ENCODE data around the gene GPBAR1. TPM values are rescaled to one million over a fixed set of nuclear protein-coding genes. Genes with fewer than 3 reads are reported as not detected.

GPBAR1 gene
- total and polyA plus RNA-seq, 12 donors, result 0.36 to 3.7 (median 1.5) TPM

DNA sequence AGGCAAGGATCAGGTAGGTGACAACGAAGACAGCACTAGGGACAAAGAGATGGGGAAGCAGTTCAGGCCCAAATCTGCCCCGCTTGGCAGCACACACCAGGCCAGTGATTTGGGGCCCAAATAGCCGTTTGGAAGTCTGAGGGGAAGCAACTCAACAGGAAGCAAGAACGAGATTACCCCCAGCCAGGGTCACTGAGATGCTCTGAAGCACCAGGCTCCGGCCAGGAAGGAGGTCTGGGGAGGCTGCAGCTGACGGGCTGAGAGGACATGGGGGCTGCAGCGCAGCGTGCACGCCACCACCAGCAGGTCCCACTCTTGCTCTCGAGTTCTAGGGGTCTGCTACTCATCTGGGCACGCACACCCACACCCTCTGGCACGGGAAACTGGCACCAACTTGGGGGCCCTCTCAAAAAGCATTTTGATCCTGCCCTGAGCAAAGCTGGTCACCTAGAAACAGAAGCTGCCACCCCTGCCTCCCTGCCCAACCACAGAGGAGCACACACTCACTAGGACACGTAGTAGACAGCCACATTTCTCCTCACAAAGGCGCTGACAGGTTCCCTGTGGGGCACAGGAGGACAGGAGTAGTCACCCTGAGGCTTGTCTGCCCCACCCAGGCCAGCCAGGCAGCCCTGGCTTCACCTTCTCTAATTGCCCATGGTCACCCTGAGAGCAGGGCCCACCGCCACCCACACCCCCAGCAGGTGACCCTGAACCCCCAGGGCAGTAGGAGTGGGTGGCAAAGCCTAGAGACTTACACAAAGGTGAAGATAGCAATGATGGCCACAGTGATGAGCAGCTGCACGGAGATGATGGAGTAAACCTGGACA, 17.9 kb downstream of the GPBAR1 start:
- WGBS, 2 donors, result 79% methylated on average over 16 of the region's 16 CpGs
- intact Hi-C loops (cut with DNase I), result loop anchor here in 2 of 10 donors (10.0 kb wide), 2 partner anchors 186 to 376 kb away; partner anchors contain the start of genes BCS1L (in 1 of the 2) and ZNF142 (in 1 of the 2)
- TF ChIP-seq, protein P1, sequence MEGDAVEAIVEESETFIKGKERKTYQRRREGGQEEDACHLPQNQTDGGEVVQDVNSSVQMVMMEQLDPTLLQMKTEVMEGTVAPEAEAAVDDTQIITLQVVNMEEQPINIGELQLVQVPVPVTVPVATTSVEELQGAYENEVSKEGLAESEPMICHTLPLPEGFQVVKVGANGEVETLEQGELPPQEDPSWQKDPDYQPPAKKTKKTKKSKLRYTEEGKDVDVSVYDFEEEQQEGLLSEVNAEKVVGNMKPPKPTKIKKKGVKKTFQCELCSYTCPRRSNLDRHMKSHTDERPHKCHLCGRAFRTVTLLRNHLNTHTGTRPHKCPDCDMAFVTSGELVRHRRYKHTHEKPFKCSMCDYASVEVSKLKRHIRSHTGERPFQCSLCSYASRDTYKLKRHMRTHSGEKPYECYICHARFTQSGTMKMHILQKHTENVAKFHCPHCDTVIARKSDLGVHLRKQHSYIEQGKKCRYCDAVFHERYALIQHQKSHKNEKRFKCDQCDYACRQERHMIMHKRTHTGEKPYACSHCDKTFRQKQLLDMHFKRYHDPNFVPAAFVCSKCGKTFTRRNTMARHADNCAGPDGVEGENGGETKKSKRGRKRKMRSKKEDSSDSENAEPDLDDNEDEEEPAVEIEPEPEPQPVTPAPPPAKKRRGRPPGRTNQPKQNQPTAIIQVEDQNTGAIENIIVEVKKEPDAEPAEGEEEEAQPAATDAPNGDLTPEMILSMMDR (IDR thresholded peaks at IDR 0.05), result no peak
- Histone ChIP-seq H3K27ac (no peak overlapping the region), H3K4me1 (peaks cover 23 to 41% (median 34%) of the 10 kb centered on the region in 9 donors), H3K9me3 (no peaks in the 10 kb centered on the region), H3K27me3 (no peaks in the 10 kb centered on the region), H3K36me3 (peaks cover 6 to 99% (median 68%) of the 10 kb centered on the region in 9 donors), H3K4me3 (no peak overlapping the region)
- DNase-seq (no peak), ATAC-seq (no peak)

DNA sequence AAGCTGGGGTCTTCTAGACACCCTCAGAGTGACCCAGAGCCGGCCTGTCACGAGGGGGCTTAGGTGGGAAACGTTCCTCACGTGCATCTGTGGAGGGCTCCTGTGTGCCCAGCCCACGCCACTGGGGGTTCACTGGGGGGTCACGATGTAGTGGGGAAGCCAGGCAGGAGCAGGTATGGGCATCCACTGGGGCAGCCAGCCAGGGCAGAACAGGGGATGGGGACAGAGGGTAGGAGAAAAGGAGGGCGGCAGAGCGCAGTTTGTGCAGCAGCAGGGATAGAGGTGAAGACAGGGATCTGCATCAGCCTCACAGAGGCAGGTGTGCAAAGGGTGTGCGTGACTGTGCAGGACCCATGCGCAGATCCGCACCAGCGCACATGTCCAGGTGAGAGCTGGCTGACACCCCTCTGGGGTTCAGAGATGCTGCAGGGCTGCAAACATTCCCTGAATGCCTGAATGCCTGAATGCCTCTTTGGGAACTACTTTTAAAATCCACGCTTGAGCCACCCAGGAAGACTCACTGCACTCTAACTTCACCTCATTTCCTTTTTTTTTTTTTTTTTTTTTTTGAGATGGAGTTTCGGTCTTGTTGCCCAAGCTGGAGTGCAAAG, 19.6 kb downstream of the GPBAR1 start:
- Histone ChIP-seq H3K27me3 (no peaks in the 10 kb centered on the region), H3K27ac (no peak overlapping the region), H3K9me3 (no peaks in the 10 kb centered on the region), H3K36me3 (peaks cover 6 to 94% (median 52%) of the 10 kb centered on the region in 9 donors), H3K4me1 (peaks cover 36 to 54% (median 44%) of the 10 kb centered on the region in 9 donors), H3K4me3 (no peak overlapping the region)
- DNase-seq (no peak), ATAC-seq (no peak)
- TF ChIP-seq, protein P1 (IDR thresholded peaks at IDR 0.05), result no peak
- intact Hi-C loops (cut with DNase I), result no loop called here
- 93% methylated on average over 14 of the region's 14 CpGs for WGBS, 2 donors

DNA sequence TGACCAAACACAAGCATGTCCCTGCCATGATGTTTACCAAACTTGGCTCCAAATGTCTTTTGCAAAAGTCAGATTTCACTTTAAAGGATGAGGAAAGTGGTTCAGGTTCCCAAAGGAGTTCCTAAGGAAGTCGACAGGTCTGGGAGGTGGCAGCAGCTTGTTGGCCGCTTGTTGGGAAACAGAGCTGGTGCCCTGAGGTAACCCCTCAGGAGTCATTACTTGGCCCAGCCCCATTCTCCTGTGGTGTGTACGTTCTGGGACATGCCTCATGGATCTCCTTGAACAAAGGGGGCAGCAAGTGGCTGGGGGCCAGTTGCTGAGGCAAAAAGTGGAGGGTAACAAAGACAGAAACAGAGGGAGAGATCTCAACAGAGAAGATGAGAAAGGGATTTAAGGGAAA, 20.6 kb downstream of the GPBAR1 start:
- no peak overlapping the region for H3K4me3 ChIP-seq
- H3K9me3 ChIP-seq, result no peaks in the 10 kb centered on the region
- WGBS, 2 donors, result 27 to 35% methylated on average over 3 of the region's 3 CpGs
- no peaks in the 10 kb centered on the region for H3K27me3 ChIP-seq
- DNase-seq (no peak), ATAC-seq (peak in 2 of 8 donors; percentile 30 to 48)
- TF ChIP-seq, protein P1 (IDR thresholded peaks at IDR 0.05), result no peak
- H3K36me3 ChIP-seq, result peaks cover 6 to 83% (median 41%) of the 10 kb centered on the region in 9 donors
- peak overlapping the region; percentile 50 to 100 (median 98) for H3K27ac ChIP-seq
- H3K4me1 ChIP-seq, result peaks cover 46 to 64% (median 54%) of the 10 kb centered on the region in 9 donors
- intact Hi-C loops (cut with DNase I), result no loop called here

DNA sequence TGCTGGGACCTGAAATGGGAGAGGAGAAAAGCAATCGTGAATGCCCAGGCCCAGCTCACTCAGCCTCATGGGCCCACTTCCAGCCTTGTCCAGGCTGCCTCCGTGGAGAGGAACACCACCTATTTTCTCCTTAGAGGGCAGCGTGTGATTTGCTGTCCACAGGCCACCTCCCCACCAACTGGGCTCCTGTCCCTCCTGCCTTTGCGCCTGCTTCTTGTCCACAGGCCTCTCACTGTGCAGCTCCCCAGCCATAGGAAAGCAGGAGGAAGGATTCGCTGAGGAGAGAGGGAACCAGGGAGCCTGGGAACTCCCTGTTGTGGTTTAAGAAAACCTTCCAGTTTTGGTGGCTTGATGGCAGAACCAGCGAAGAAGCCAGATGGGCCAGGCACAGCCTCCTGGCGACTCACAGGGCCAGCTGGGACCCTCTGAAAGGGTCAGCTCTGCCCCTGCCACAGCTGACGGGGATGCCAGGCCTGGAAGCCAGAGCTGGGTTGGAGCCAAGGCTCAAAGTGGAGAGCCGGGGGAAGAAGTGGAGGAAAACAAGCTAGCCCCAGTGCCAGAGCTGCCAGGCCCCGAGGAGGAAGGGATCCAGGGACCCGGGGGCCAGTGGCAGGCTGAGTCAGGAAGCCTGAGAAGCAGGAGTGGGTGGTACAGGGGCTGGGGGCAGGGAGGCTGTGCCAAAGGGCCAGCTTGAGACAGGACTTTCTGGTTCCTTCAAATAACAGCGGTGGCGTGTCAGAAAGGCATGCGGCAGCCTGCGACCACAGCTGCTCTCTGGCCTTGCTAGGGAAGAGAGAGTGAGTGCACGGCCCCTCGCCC, 21.6 kb downstream of the GPBAR1 start:
- TF ChIP-seq, protein P1 (IDR thresholded peaks at IDR 0.05), result no peak
- intact Hi-C loops (cut with DNase I), result no loop called here
- H3K27me3 ChIP-seq, result no peaks in the 10 kb centered on the region
- DNase-seq (peak; percentile 41 to 44), ATAC-seq (peak in 4 of 8 donors; percentile 6 to 53 (median 20))
- WGBS, 2 donors, result 39 to 52% methylated on average over 17 of the region's 17 CpGs
- H3K27ac ChIP-seq, result peak overlapping the region; percentile 50 to 100 (median 98)
- H3K4me1 ChIP-seq, result peaks cover 48 to 71% (median 63%) of the 10 kb centered on the region in 9 donors
- H3K36me3 ChIP-seq, result peaks cover 6 to 74% (median 32%) of the 10 kb centered on the region in 9 donors
- H3K9me3 ChIP-seq, result no peaks in the 10 kb centered on the region
- H3K4me3 ChIP-seq, result no peak overlapping the region
